Fibroblast of mammary gland (primary cell): ENCODE results near the gene JPH3.

Experiments
- DNase-seq: peaks from one replicate; pipeline ENCODE4 v3.0.0-alpha.2; 2010; ENCODE audit warnings: low read depth
- H3K4me3 ChIP-seq: 2 replicates; pipeline ENCODE4 v1.5.1; 2011; ENCODE audit warnings: low read depth, mild to moderate bottlenecking, low read length, moderate library complexity; ENCODE audit not compliant: control insufficient read depth
- CTCF ChIP-seq: conservative IDR thresholded peaks from 2 replicates; pipeline ENCODE4 v1.5.1; 2011; ENCODE audit warnings: low read depth, low read length, inconsistent platforms; ENCODE audit not compliant: control insufficient read depth, insufficient read depth

JPH3 gene

GRCh38 chr16:87698241-87698640 is 95.9 kb downstream of the JPH3 start:
- no peak overlapping the region for H3K4me3 ChIP-seq
- DNase-seq = no peak
- no peak for TF ChIP-seq CTCF

GRCh38 chr16:87698676-87699199 is 96.4 kb downstream of the JPH3 start:
- TF ChIP-seq CTCF = no peak
- H3K4me3 ChIP-seq = no peak overlapping the region
- no peak for DNase-seq

- no peak overlapping the region for H3K4me3 ChIP-seq
- no peak for DNase-seq
- no peak for TF ChIP-seq CTCF
Observed at GRCh38 chr16:87700406-87701077, 98.2 kb downstream of the JPH3 start.

- no peak overlapping the region for H3K4me3 ChIP-seq
- DNase-seq = no peak
- no peak for TF ChIP-seq CTCF
Observed at GRCh38 chr16:87701078-87701460, 98.8 kb downstream of the JPH3 start.

- DNase-seq = no peak
- no peak for TF ChIP-seq CTCF
- H3K4me3 ChIP-seq = no peak overlapping the region
Observed at GRCh38 chr16:87701505-87701921, 99.2 kb downstream of the JPH3 start.

- DNase-seq = peak; percentile 23
- no peak overlapping the region for H3K4me3 ChIP-seq
- peak; percentile 47 for TF ChIP-seq CTCF
Observed at GRCh38 chr16:87702325-87702811, 100.1 kb downstream of the JPH3 start.
